Right forelimb (tissue), 1 donor: ENCODE measurements around the gene RALGAPA2.
"Not testable (repeated sequence)": the region's sequence is repeated elsewhere in the genome, so short reads cannot be mapped to it uniquely, and the experiment has no call there.

ENCODE experiments used
- DNase-seq: peaks from one replicate; pipeline ENCODE4 v3.0.0-alpha.2; 2018

The RALGAPA2 gene

GRCh38 chr20:20360464-20360863 lies 352.0 kb downstream of the RALGAPA2 start:
- no peak for DNase-seq

GRCh38 chr20:20359628-20360027 lies 352.8 kb downstream of the RALGAPA2 start:
- DNase-seq = no peak

GRCh38 chr20:20358801-20359200 lies 353.6 kb downstream of the RALGAPA2 start:
- DNase-seq = no peak

DNA sequence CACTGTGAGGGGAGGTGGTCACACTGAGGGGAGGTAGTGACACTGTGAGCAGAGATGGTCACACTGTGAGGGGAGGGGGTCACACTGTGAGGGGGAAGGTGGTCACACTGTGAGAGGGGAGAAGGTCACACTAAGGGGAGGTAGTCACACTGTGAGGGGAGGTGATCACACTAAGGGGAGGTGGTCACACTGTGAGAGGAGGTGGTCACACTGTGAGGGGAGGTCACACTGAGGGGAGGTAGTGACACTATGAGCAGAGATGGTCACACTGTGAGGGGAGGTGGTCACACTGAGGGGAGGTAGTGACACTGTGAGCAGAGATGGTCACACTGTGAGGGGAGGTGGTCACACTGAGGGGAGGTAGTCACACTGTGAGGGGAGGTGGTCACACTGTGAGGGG lies 356.9 kb downstream of the RALGAPA2 start:
- DNase-seq = not testable (repeated sequence)

DNA sequence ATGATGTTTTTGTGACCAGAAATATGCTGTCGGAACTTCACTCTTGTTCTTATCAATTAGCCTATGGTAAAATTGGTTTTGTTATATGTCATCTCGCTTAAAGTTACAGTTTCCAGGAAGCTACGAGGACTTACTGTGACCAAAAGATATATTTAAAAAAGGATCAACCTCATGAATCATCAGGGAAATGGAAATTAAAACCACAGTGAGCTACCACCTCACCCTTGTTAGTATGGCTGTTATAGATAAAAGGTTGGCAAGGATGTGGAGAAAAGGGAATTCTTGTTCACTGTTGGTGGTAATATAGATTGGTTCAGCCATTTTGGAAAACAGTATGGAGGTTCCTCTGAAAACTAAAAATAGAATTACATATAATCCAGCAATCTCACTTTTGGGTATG lies 358.9 kb downstream of the RALGAPA2 start:
- DNase-seq = no peak

- DNase-seq = no peak
Observed at GRCh38 chr20:20344476-20344875, 368.0 kb downstream of the RALGAPA2 start.

DNA sequence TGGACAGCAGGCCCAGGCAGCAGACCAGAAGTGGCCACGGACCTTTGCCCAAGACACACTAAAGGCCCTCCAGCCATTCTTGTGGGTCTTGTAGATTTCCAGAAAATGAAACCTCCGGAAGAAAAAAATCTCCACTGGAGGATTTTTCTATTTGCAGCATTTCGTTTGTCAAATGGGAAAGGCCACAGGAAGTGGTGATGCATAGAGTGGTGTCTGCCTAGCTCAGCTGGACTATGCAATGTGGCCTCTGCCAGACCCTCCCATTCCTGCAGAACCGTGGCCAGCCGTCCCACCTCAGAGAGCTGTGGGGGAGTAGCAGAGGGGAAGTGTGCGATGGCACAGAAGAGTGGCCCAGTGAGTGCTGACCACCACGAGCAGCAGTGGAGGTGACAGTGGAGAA lies 368.5 kb downstream of the RALGAPA2 start:
- no peak for DNase-seq
